HepG2 (cell line): ENCODE results near the gene LZTR1.

Experiments used
- EP300 ChIP-seq, 3 experiments: sonication (generic) in 1 of 3; formaldehyde crosslinking in 1 of 3; IDR thresholded peaks; 2 replicates each; pipeline versions ENCODE4 v1.5.1 to v1.6.1; 2011 to 2020; ENCODE audit warnings: low read depth in 2 of 3, low read length in 2 of 3, borderline replicate concordance in 1 of 3, improper control_type of control experiment in 1 of 3, mild to moderate bottlenecking in 1 of 3, missing genetic modification reagents in 1 of 3, moderate library complexity in 1 of 3
- FOSL2 ChIP-seq: sonication (generic); formaldehyde crosslinking; IDR thresholded peaks from 2 replicates; pipeline ENCODE4 v1.4.0; 2020; ENCODE audit warnings: missing genetic modification reagents
- GATA4 ChIP-seq: sonication (generic); IDR thresholded peaks from 2 replicates; pipeline ENCODE4 v1.6.1; 2016; ENCODE audit warnings: antibody characterized with exemption, low read depth, borderline replicate concordance
- MED8 ChIP-seq: sonication (generic); formaldehyde crosslinking; IDR thresholded peaks from 2 replicates; pipeline ENCODE4 v1.8.1; 2023; ENCODE audit warnings: mild to moderate bottlenecking, missing genetic modification reagents; ENCODE audit not compliant: insufficient replicate concordance
- PRPF4 ChIP-seq: fragments of 200-400 bp; formaldehyde crosslinking; IDR thresholded peaks from 2 replicates; pipeline ENCODE4 v1.6.1; 2016; ENCODE audit warnings: low read length, low read depth; ENCODE audit not compliant: poor library complexity, severe bottlenecking
- RNF2 ChIP-seq: fragments of 450-650 bp; conservative IDR thresholded peaks from 2 replicates; pipeline ENCODE4 v1.6.1; 2016; ENCODE audit warnings: low read depth
- SP1 ChIP-seq, 2 experiments: fragments of 450-650 bp in 1 of 2; sonication (generic) in 1 of 2; formaldehyde crosslinking in 1 of 2; IDR thresholded peaks; 2 replicates each; pipeline versions ENCODE4 v1.4.0 to v1.6.1; 2016 to 2020; ENCODE audit warnings: missing genetic modification reagents in 1 of 2
- SP4 ChIP-seq: sonication (generic); formaldehyde crosslinking; IDR thresholded peaks from 2 replicates; pipeline ENCODE4 v1.8.1; 2023; ENCODE audit warnings: mild to moderate bottlenecking, missing genetic modification reagents
- SYNCRIP ChIP-seq: fragments of 200-400 bp; formaldehyde crosslinking; IDR thresholded peaks from 2 replicates; pipeline ENCODE4 v1.6.1; 2018; ENCODE audit warnings: mild to moderate bottlenecking, low read depth, low read length; ENCODE audit not compliant: insufficient read depth
- ZC3H13 ChIP-seq: sonication (generic); formaldehyde crosslinking; IDR thresholded peaks from 2 replicates; pipeline ENCODE4 v1.8.1; 2023; ENCODE audit warnings: mild to moderate bottlenecking, missing genetic modification reagents, moderate library complexity
- ZNF230 ChIP-seq: sonication (generic); formaldehyde crosslinking; IDR thresholded peaks from 2 replicates; pipeline ENCODE4 v1.4.0; 2020; ENCODE audit warnings: mild to moderate bottlenecking, missing genetic modification reagents
- ZNF792 ChIP-seq: IDR thresholded peaks from 2 replicates; pipeline ENCODE4 v1.6.1; 2016

GRCh38 chr22:20953342-20953608 lies 28.8 kb upstream of the LZTR1 start:
- TF ChIP-seq SP1 (IDR thresholded peaks at IDR 0.05), result no peak
- TF ChIP-seq SP1 (CRISPR knock-in tag; IDR thresholded peaks at IDR 0.05), result no peak
- TF ChIP-seq SYNCRIP, result no peak
- TF ChIP-seq SP4 (CRISPR knock-in tag), result no peak
- no peak for TF ChIP-seq FOSL2 (CRISPR knock-in tag)
- TF ChIP-seq EP300 (IDR thresholded peaks at IDR 0.05; ENCODE audit: low read depth in 2 of 2, low read length in 2 of 2), result no peak
- no peak for TF ChIP-seq EP300 (CRISPR knock-in tag; IDR thresholded peaks at IDR 0.05; ENCODE audit: borderline replicate concordance)
- TF ChIP-seq RNF2, result no peak
- no peak for TF ChIP-seq ZNF792
- TF ChIP-seq PRPF4, result no peak
- no peak for TF ChIP-seq ZNF230 (CRISPR knock-in tag)
- no peak for TF ChIP-seq MED8 (CRISPR knock-in tag)
- no peak for TF ChIP-seq ZC3H13 (CRISPR knock-in tag)
- TF ChIP-seq GATA4, result no peak
